Measurements from ENCODE around the gene ITGAD.

DNA sequence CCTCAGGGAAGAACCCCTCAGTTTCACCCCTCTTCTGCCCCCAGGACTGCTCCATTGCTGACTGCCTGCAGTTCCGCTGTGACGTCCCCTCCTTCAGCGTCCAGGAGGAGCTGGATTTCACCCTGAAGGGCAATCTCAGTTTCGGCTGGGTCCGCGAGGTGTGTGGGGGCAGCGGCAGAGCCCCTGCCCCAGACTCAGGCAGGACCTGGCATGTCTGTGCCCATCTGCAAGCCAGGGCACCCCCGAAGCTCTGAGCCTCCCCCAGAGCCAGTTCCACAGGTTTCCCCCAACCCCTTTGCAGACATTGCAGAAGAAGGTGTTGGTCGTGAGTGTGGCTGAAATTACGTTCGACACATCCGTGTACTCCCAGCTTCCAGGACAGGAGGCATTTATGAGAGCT, 30.7 kb downstream of the ITGAD start:
- TF ChIP-seq, protein P1, sequence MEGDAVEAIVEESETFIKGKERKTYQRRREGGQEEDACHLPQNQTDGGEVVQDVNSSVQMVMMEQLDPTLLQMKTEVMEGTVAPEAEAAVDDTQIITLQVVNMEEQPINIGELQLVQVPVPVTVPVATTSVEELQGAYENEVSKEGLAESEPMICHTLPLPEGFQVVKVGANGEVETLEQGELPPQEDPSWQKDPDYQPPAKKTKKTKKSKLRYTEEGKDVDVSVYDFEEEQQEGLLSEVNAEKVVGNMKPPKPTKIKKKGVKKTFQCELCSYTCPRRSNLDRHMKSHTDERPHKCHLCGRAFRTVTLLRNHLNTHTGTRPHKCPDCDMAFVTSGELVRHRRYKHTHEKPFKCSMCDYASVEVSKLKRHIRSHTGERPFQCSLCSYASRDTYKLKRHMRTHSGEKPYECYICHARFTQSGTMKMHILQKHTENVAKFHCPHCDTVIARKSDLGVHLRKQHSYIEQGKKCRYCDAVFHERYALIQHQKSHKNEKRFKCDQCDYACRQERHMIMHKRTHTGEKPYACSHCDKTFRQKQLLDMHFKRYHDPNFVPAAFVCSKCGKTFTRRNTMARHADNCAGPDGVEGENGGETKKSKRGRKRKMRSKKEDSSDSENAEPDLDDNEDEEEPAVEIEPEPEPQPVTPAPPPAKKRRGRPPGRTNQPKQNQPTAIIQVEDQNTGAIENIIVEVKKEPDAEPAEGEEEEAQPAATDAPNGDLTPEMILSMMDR (IDR thresholded peaks at IDR 0.05) = no peak
- TF ChIP-seq ZSCAN20 (CRISPR knock-in tag; IDR thresholded peaks at IDR 0.05) = no peak
- no peak for TF ChIP-seq BHLHE40 (IDR thresholded peaks at IDR 0.05; ENCODE audit: low read depth, low read length)
- TF ChIP-seq NR3C1 (IDR thresholded peaks at IDR 0.05) = no peak
